ENCODE measurements around the gene EFR3B. TPM values are rescaled to one million over a fixed set of nuclear protein-coding genes. Genes with fewer than 3 reads are reported as not detected.
"Not testable (repeated sequence)": the region's sequence is repeated elsewhere in the genome, so short reads cannot be mapped to it uniquely, and the experiment has no call there.

The EFR3B gene, protein sequence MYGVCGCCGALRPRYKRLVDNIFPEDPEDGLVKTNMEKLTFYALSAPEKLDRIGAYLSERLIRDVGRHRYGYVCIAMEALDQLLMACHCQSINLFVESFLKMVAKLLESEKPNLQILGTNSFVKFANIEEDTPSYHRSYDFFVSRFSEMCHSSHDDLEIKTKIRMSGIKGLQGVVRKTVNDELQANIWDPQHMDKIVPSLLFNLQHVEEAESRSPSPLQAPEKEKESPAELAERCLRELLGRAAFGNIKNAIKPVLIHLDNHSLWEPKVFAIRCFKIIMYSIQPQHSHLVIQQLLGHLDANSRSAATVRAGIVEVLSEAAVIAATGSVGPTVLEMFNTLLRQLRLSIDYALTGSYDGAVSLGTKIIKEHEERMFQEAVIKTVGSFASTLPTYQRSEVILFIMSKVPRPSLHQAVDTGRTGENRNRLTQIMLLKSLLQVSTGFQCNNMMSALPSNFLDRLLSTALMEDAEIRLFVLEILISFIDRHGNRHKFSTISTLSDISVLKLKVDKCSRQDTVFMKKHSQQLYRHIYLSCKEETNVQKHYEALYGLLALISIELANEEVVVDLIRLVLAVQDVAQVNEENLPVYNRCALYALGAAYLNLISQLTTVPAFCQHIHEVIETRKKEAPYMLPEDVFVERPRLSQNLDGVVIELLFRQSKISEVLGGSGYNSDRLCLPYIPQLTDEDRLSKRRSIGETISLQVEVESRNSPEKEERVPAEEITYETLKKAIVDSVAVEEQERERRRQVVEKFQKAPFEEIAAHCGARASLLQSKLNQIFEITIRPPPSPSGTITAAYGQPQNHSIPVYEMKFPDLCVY
- total RNA-seq = under 1 TPM; 0.23 to 0.89 (median 0.42) TPM
- 1 to 10 TPM in 1 of 2 donors, under 1 TPM in 1; 0.46 to 1.0 TPM for polyA plus RNA-seq

DNA sequence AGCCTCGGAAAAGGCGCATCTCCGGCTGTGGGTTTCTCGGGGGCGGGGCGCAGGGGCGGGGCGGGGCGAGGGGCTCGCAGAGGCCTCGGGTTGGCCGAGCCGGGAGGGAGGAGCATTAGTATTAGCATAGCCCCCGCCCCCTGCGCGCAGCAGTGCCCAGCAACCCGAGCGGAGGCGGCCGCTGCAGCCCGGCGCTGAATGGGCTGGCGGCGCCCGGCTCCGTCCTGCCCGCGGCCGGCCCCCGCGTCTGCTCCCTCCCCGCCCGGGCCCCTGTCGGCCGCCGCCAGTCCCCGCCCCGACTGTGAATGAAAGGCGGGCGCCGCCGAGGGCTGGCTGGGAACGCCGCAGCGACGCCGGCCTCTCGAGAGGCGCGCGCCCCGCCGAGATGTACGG, at the start of gene EFR3B:
TSS of gene EFR3B (plus strand) at position 149 of the 393 bp plus-strand sequence. CDS start at position 386, 237 bp downstream.
- 0 to 1% methylated on average over 39 to 54 of the region's 54 CpGs for WGBS, 2 donors
- DNase-seq = peak; percentile 94 to 98 (median 96)

DNA sequence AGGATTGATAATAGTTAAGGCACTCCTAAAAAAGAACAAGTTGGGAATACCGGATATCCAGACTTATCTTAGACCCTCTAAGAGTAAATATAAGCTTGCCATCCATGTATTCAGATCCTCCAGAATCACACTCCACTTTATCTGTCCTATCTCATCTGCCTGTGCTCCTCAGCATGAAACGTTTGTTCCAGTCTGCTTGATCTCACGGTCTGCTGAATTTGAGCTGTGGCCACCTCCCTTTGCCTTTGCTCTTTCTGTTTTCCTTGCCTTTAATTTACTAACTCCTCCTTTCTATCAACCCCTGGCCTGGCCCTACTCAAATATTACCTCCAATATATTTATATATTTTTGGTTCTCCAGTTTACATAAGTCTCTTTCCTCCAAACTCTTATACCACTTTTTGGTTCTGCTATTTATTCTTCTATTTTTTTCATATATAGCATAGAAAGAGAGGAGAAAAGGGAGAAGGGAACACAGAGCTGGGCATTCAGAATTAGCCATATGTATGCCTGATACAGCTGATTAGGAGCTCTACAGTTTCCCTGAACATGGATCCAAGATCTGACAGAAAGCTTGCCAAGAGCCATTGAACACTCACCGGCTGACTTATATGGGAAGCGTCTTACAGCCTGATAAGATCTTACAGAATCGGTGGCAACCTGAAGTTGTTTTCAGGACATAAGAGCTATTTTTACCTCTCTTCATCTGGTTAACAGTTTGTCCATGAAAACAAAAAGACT, 48.3 kb upstream of the EFR3B start:
- FAIRE-seq (no peak), DNase-seq (no peak), ATAC-seq (peak in 3 of 4 donors; percentile 35 to 45 (median 35))
- H3K4me3 ChIP-seq = no peak overlapping the region
- intact Hi-C loops (cut with DNase I) = no loop called here
- TF ChIP-seq, protein P1, sequence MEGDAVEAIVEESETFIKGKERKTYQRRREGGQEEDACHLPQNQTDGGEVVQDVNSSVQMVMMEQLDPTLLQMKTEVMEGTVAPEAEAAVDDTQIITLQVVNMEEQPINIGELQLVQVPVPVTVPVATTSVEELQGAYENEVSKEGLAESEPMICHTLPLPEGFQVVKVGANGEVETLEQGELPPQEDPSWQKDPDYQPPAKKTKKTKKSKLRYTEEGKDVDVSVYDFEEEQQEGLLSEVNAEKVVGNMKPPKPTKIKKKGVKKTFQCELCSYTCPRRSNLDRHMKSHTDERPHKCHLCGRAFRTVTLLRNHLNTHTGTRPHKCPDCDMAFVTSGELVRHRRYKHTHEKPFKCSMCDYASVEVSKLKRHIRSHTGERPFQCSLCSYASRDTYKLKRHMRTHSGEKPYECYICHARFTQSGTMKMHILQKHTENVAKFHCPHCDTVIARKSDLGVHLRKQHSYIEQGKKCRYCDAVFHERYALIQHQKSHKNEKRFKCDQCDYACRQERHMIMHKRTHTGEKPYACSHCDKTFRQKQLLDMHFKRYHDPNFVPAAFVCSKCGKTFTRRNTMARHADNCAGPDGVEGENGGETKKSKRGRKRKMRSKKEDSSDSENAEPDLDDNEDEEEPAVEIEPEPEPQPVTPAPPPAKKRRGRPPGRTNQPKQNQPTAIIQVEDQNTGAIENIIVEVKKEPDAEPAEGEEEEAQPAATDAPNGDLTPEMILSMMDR (IDR thresholded peaks at IDR 0.05) = no peak
- H3K36me3 ChIP-seq = no peaks in the 10 kb centered on the region
- no peaks in the 10 kb centered on the region for H3K9me3 ChIP-seq
- WGBS, 2 donors = 37 to 47% methylated on average over 6 of the region's 6 CpGs
- H3K4me1 ChIP-seq = no peaks in the 10 kb centered on the region
- H3K27ac ChIP-seq = no peak overlapping the region
- H3K27me3 ChIP-seq = no peaks in the 10 kb centered on the region

More for the DNA sequence above, at the start of gene EFR3B:
- FAIRE-seq = no peak
- ATAC-seq = peak; percentile 96 to 98 (median 96)
- Histone ChIP-seq H3K27me3 (no peaks in the 10 kb centered on the region), H3K9me3 (no peaks in the 10 kb centered on the region), H3K4me1 (peaks cover 0 to 5% (median 0%) of the 10 kb centered on the region in 3 donors), H3K27ac (peak within 1 kb of the TSS; percentile 48 to 68 (median 50)), H3K4me3 (peak within 1 kb of the TSS; percentile 48 to 73 (median 70)), H3K36me3 (no peaks in the 10 kb centered on the region)
- intact Hi-C loops (cut with DNase I) = no loop called here
- TF ChIP-seq, protein P1 (IDR thresholded peaks at IDR 0.05) = no peak

DNA sequence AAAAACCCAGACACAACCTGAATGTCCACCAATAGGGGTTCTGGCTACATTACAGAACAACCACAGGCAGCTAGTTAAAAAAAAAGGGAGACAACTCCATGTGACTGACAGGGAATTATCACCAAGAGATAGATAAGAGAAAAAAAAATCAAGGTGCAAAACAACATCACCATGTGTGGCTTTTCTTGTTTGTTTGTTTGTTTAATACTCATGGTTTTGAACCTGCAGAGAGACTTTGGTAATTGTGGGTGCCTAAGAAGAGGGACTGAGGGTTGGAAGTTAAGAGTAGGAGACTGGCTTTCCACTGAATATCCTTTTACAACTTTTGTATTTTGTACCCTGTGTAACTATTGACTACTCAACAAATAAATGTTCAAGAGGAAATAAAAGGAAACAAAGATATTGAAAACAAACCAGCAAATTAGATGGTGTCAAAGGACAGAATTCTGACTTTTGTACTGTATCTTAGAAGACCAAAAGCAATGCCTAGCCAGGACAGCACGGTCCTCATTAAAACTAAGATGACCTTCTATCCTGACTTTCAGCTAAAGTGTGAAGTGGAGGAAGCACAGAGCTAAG, 47.6 kb upstream of the EFR3B start:
- Histone ChIP-seq H3K9me3 (no peaks in the 10 kb centered on the region), H3K36me3 (no peaks in the 10 kb centered on the region), H3K4me1 (no peaks in the 10 kb centered on the region), H3K27me3 (no peaks in the 10 kb centered on the region), H3K27ac (no peak overlapping the region), H3K4me3 (no peak overlapping the region)
- intact Hi-C loops (cut with DNase I) = no loop called here
- FAIRE-seq = no peak
- DNase-seq = no peak
- no peak for ATAC-seq
- 82 to 86% methylated on average over 1 of the region's 1 CpG for WGBS, 2 donors
- TF ChIP-seq, protein P1 (IDR thresholded peaks at IDR 0.05) = no peak

DNA sequence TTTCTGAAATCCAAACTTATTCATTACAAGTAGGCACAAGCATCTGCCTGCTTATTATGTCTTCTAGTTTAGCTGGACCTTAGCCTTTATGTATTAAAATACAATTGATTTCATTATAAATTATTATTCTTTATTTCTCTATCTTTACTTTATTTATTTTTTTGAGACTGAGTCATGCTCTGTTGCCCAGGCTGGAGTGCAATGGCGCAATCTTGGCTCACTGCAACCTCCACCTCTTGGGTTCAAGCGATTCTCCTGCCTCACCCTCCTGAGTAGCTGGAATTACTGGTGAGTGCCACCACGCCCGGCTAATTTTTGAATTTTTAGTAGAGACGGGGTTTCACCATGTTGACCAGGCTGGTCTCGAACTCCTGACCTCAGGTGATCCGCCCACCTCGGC, 42.8 kb upstream of the EFR3B start:
- H3K27ac ChIP-seq; FAIRE-seq; intact Hi-C loops (cut with DNase I); H3K9me3 ChIP-seq; H3K4me1 ChIP-seq; ATAC-seq; H3K36me3 ChIP-seq; H3K27me3 ChIP-seq; DNase-seq; H3K4me3 ChIP-seq: not testable (repeated sequence)
- 85 to 92% methylated on average over 8 of the region's 8 CpGs for WGBS, 2 donors
